Esophagus squamous epithelium (tissue), 5 donors: ENCODE data around the gene LRRTM2. TPM values are rescaled to one million over a fixed set of nuclear protein-coding genes. Genes with fewer than 3 reads are reported as not detected.
"Not testable (repeated sequence)": the region's sequence is repeated elsewhere in the genome, so short reads cannot be mapped to it uniquely, and the experiment has no call there.

ENCODE experiments used
- DNase-seq: peaks from one replicate; lab custom pipeline; 2025; lab: John Stamatoyannopoulos, UW
- H3K27ac ChIP-seq, 4 donors: fragments of 200-600 bp; sonication (generic); one replicate each; pipeline ENCODE4 v1.5.1; 2016 to 2019; ENCODE audit warnings: mild to moderate bottlenecking in 1 of 4
- H3K27me3 ChIP-seq, 4 donors: fragments of 200-600 bp; sonication (generic); 1 replicate in 3 of 4; 2 replicates in 1 of 4; pipeline versions ENCODE4 v1.5.1 to v1.6.0; 2017 to 2021; ENCODE audit warnings: antibody characterized with exemption in 1 of 4
- H3K36me3 ChIP-seq, 3 donors: fragments of 200-600 bp; sonication (generic); one replicate each; pipeline ENCODE4 v1.5.1; 2016 to 2019
- H3K4me1 ChIP-seq, 3 donors: fragments of 200-600 bp; sonication (generic); one replicate each; pipeline ENCODE4 v1.5.1; 2017 to 2019
- H3K4me3 ChIP-seq, 4 donors: fragments of 200-600 bp; sonication (generic); 1 replicate in 3 of 4; 2 replicates in 1 of 4; pipeline ENCODE4 v1.5.1; 2016 to 2019; ENCODE audit warnings: mild to moderate bottlenecking in 2 of 4, moderate library complexity in 1 of 4
- H3K9me3 ChIP-seq, 3 donors: fragments of 200-600 bp; sonication (generic); one replicate each; pipeline ENCODE4 v1.5.1; 2016 to 2019
- CTCF ChIP-seq, 6 experiments: fragments of 450-650 bp in 4 of 6; fragments of 200-600 bp in 2 of 6; sonication (generic) in 2 of 6; IDR thresholded peaks; one replicate each; pipeline ENCODE4 v1.5.1; 2016 to 2019; ENCODE audit warnings: antibody characterized with exemption in 6 of 6, mild to moderate bottlenecking in 4 of 6, moderate library complexity in 4 of 6
- POLR2A ChIP-seq, 4 donors: fragments of 450-650 bp; IDR thresholded peaks; one replicate each; pipeline ENCODE4 v1.6.1; 2017; ENCODE audit warnings: antibody characterized with exemption in 4 of 4, mild to moderate bottlenecking in 4 of 4, moderate library complexity in 3 of 4
- WGBS, 2 donors: methylation state at CpG; one replicate each; pipeline ENCODE4 v1.1.5; 2018; 5-methylcytosine and 5-hydroxymethylcytosine counted together
- intact Hi-C: fragments of 100-400 bp; cut with DNase I; formaldehyde crosslinking; loops from one replicate; pipeline ENCODE4 v1.15.0; 2022
- total RNA-seq, 4 donors: library from RNA; depleted of rRNA; stranded (reverse); fragments of >200 nt; gene quantifications; one replicate each; pipeline ENCODE4 v1.1.0, GENCODE V29; 2016
- donor health status: DM: yes; HTN: yes; CAD: no.

The LRRTM2 gene
- total RNA-seq, 4 donors from 2014 or later: 0.04 to 3.1 (median 0.19) TPM; not detected in 1

GRCh38 chr5:138843316-138844124 is 31.6 kb downstream of the LRRTM2 start:
- intact Hi-C loops: no loop called here
- no peak for TF ChIP-seq POLR2A (IDR thresholded peaks at IDR 0.05)
- 79 to 82% methylated on average over 2 of the region's 2 CpGs for WGBS, 2 donors
- Histone ChIP-seq H3K4me3 (no peak overlapping the region), H3K4me1 (peaks cover 10 to 90% (median 37%) of the 10 kb centered on the region in 3 donors), H3K27ac (peak overlapping the region; percentile 35 to 72 (median 46)), H3K27me3 (no peaks in the 10 kb centered on the region), H3K9me3 (no peaks in the 10 kb centered on the region), H3K36me3 (peaks cover 0 to 14% (median 0%) of the 10 kb centered on the region in 3 donors)
- no peak for DNase-seq

- no peaks in the 10 kb centered on the region for H3K9me3 ChIP-seq
- no peak overlapping the region for H3K4me3 ChIP-seq
- H3K27me3 ChIP-seq: no peaks in the 10 kb centered on the region
- H3K4me1 ChIP-seq: peaks cover 10 to 70% (median 33%) of the 10 kb centered on the region in 3 donors
- peaks cover 0 to 14% (median 0%) of the 10 kb centered on the region in 3 donors for H3K36me3 ChIP-seq
- no peak for DNase-seq
- WGBS, 2 donors: 70 to 93% methylated on average over 2 of the region's 2 CpGs
- intact Hi-C loops: no loop called here
- no peak overlapping the region for H3K27ac ChIP-seq
- TF ChIP-seq CTCF (IDR thresholded peaks at IDR 0.05) (no peak), POLR2A (IDR thresholded peaks at IDR 0.05) (no peak)
These were observed 33.6 kb downstream of the LRRTM2 start for GRCh38 chr5:138841531-138841930.

GRCh38 chr5:138840103-138840502 is 35.0 kb downstream of the LRRTM2 start:
- 79 to 89% methylated on average over 3 of the region's 3 CpGs for WGBS, 2 donors
- intact Hi-C loops: no loop called here
- no peaks in the 10 kb centered on the region for H3K27me3 ChIP-seq
- H3K9me3 ChIP-seq: no peaks in the 10 kb centered on the region
- no peak for DNase-seq
- H3K36me3 ChIP-seq: peaks cover 0 to 20% (median 0%) of the 10 kb centered on the region in 3 donors
- no peak overlapping the region for H3K27ac ChIP-seq
- no peak overlapping the region for H3K4me3 ChIP-seq
- no peak for TF ChIP-seq CTCF (IDR thresholded peaks at IDR 0.05)
- no peak for TF ChIP-seq POLR2A (IDR thresholded peaks at IDR 0.05)
- peaks cover 10 to 59% (median 26%) of the 10 kb centered on the region in 3 donors for H3K4me1 ChIP-seq

GRCh38 chr5:138837160-138837559 is 38.0 kb downstream of the LRRTM2 start:
- peaks cover 0 to 42% (median 3%) of the 10 kb centered on the region in 3 donors for H3K4me1 ChIP-seq
- TF ChIP-seq POLR2A (IDR thresholded peaks at IDR 0.05) (no peak), CTCF (IDR thresholded peaks at IDR 0.05) (no peak)
- no peak overlapping the region for H3K4me3 ChIP-seq
- peaks cover 0 to 20% (median 0%) of the 10 kb centered on the region in 3 donors for H3K36me3 ChIP-seq
- H3K27ac ChIP-seq: no peak overlapping the region
- no peaks in the 10 kb centered on the region for H3K27me3 ChIP-seq
- H3K9me3 ChIP-seq: no peaks in the 10 kb centered on the region
- DNase-seq: no peak
- intact Hi-C loops: no loop called here
- WGBS, 2 donors: 92 to 93% methylated on average over 4 of the region's 4 CpGs

GRCh38 chr5:138834853-138835252 is 40.3 kb downstream of the LRRTM2 start:
- Histone ChIP-seq H3K36me3 (peaks cover 0 to 27% (median 0%) of the 10 kb centered on the region in 3 donors), H3K4me1 (peaks cover 0 to 30% (median 0%) of the 10 kb centered on the region in 3 donors)
- H3K9me3 ChIP-seq, H3K4me3 ChIP-seq, intact Hi-C loops, DNase-seq, H3K27me3 ChIP-seq, H3K27ac ChIP-seq: not testable (repeated sequence)
- WGBS, 2 donors: 85 to 86% methylated on average over 6 of the region's 6 CpGs
